RWPE2 (cell line): ENCODE data around the gene LMCD1.

Source experiments
- ATAC-seq: fragments of 200-7000 bp; cut with Tn5 transposase; 3 replicates; pipeline ENCODE4 v1.9.1; 2021; ENCODE audit warnings: low read depth
- DNase-seq: peaks from one replicate; pipeline ENCODE4 v3.0.0-alpha.2; 2020; ENCODE audit warnings: low spot score
- H3K27ac ChIP-seq: fragments of 450-650 bp; 2 replicates; pipeline ENCODE4 v1.5.1; 2017; ENCODE audit warnings: mild to moderate bottlenecking; ENCODE audit not compliant: poor library complexity, severe bottlenecking
- H3K27me3 ChIP-seq: fragments of 250-450 bp; sonication (Bioruptor Pico); 2 replicates; pipeline ENCODE4 v1.5.1; 2021; ENCODE audit warnings: mild to moderate bottlenecking, moderate library complexity; ENCODE audit not compliant: insufficient read depth, poor library complexity, severe bottlenecking
- H3K36me3 ChIP-seq: fragments of 250-450 bp; sonication (Bioruptor Pico); 2 replicates; pipeline ENCODE4 v1.5.1; 2020; ENCODE audit warnings: low read depth, mild to moderate bottlenecking, moderate library complexity
- H3K4me1 ChIP-seq: fragments of 250-450 bp; sonication (Bioruptor Pico); 2 replicates; pipeline ENCODE4 v1.5.1; 2021; ENCODE audit warnings: mild to moderate bottlenecking, moderate library complexity; ENCODE audit not compliant: insufficient read depth, poor library complexity, severe bottlenecking
- H3K4me3 ChIP-seq: fragments of 250-450 bp; sonication (Bioruptor Pico); 2 replicates; pipeline ENCODE4 v1.5.1; 2021; ENCODE audit warnings: mild to moderate bottlenecking, moderate library complexity; ENCODE audit not compliant: severe bottlenecking
- H3K9me3 ChIP-seq: fragments of 250-450 bp; sonication (Bioruptor Pico); 2 replicates; pipeline ENCODE4 v1.5.1; 2021; ENCODE audit warnings: mild to moderate bottlenecking, moderate library complexity; ENCODE audit not compliant: severe bottlenecking
- CTCF ChIP-seq: fragments of 450-650 bp; IDR thresholded peaks from one replicate; pipeline ENCODE4 v1.5.1; 2017; ENCODE audit warnings: mild to moderate bottlenecking, moderate library complexity; ENCODE audit not compliant: poor library complexity, severe bottlenecking

The LMCD1 gene

GRCh38 chr3:8473029-8473428 lies 28.6 kb upstream of the LMCD1 start:
- Histone ChIP-seq H3K36me3 (no peaks in the 10 kb centered on the region), H3K27ac (no peak overlapping the region), H3K4me3 (no peak overlapping the region), H3K4me1 (no peaks in the 10 kb centered on the region), H3K27me3 (no peaks in the 10 kb centered on the region), H3K9me3 (no peaks in the 10 kb centered on the region)
- DNase-seq, result no peak
- no peak for TF ChIP-seq CTCF
- no peak for ATAC-seq

- no peaks in the 10 kb centered on the region for H3K36me3 ChIP-seq
- H3K9me3 ChIP-seq, result no peaks in the 10 kb centered on the region
- H3K27me3 ChIP-seq, result no peaks in the 10 kb centered on the region
- DNase-seq (no peak), ATAC-seq (no peak)
- no peak for TF ChIP-seq CTCF
- H3K27ac ChIP-seq, result no peak overlapping the region
- no peak overlapping the region for H3K4me3 ChIP-seq
- H3K4me1 ChIP-seq, result no peaks in the 10 kb centered on the region
These were observed 27.6 kb upstream of the LMCD1 start for GRCh38 chr3:8473990-8474389.

- Histone ChIP-seq H3K36me3 (no peaks in the 10 kb centered on the region), H3K4me3 (no peak overlapping the region), H3K4me1 (no peaks in the 10 kb centered on the region), H3K27ac (no peak overlapping the region), H3K27me3 (no peaks in the 10 kb centered on the region), H3K9me3 (no peaks in the 10 kb centered on the region)
- ATAC-seq (no peak), DNase-seq (no peak)
- no peak for TF ChIP-seq CTCF
These were observed 26.6 kb upstream of the LMCD1 start for GRCh38 chr3:8474991-8475390.

GRCh38 chr3:8480699-8481098 lies 20.9 kb upstream of the LMCD1 start:
- no peak for TF ChIP-seq CTCF
- no peak overlapping the region for H3K27ac ChIP-seq
- ATAC-seq, result no peak

GRCh38 chr3:8481380-8481779 lies 20.2 kb upstream of the LMCD1 start:
- Histone ChIP-seq H3K9me3 (no peaks in the 10 kb centered on the region), H3K27me3 (no peaks in the 10 kb centered on the region), H3K36me3 (no peaks in the 10 kb centered on the region), H3K4me3 (no peak overlapping the region), H3K4me1 (peaks cover 7% of the 10 kb centered on the region), H3K27ac (no peak overlapping the region)
- DNase-seq, result no peak
- TF ChIP-seq CTCF, result no peak
- ATAC-seq, result no peak

More at GRCh38 chr3:8480699-8481098, 20.9 kb upstream of the LMCD1 start:
- H3K9me3 ChIP-seq, result no peaks in the 10 kb centered on the region
- H3K36me3 ChIP-seq, result no peaks in the 10 kb centered on the region
- DNase-seq, result no peak
- peaks cover 7% of the 10 kb centered on the region for H3K4me1 ChIP-seq
- H3K27me3 ChIP-seq, result no peaks in the 10 kb centered on the region
- no peak overlapping the region for H3K4me3 ChIP-seq
